Anterior cingulate cortex (tissue), 58 donors: Measurements from ENCODE around the gene RNF7.
"Not testable (repeated sequence)": the region's sequence is repeated elsewhere in the genome, so short reads cannot be mapped to it uniquely, and the experiment has no call there.

ENCODE experiments used
- DNase-seq, 58 donors: peaks; one replicate each; lab custom pipeline; 2025; lab: John Stamatoyannopoulos, UW

RNF7 gene

GRCh38 chr3:141777957-141778813, 40.1 kb downstream of the RNF7 start:
- no peak for DNase-seq

- no peak for DNase-seq
Measured at GRCh38 chr3:141779667-141780066, 41.6 kb downstream of the RNF7 start.

- no peak for DNase-seq
Measured at GRCh38 chr3:141782386-141782932, 44.4 kb downstream of the RNF7 start.

- no peak for DNase-seq
Measured at GRCh38 chr3:141783632-141784031, 45.5 kb downstream of the RNF7 start.

GRCh38 chr3:141784096-141784495, 46.0 kb downstream of the RNF7 start:
- DNase-seq = no peak

- no peak for DNase-seq
Measured at GRCh38 chr3:141784531-141784930, 46.4 kb downstream of the RNF7 start.

- DNase-seq = no peak
Measured at GRCh38 chr3:141788149-141788548, 50.1 kb downstream of the RNF7 start.

GRCh38 chr3:141788750-141789149, 50.7 kb downstream of the RNF7 start:
- DNase-seq = not testable (repeated sequence)

- no peak for DNase-seq
Measured at GRCh38 chr3:141789281-141789680, 51.2 kb downstream of the RNF7 start.

- DNase-seq = no peak
Measured at GRCh38 chr3:141790171-141790570, 52.1 kb downstream of the RNF7 start.

GRCh38 chr3:141792495-141792894, 54.4 kb downstream of the RNF7 start:
- no peak for DNase-seq

- no peak for DNase-seq
Measured at GRCh38 chr3:141793476-141794260, 55.6 kb downstream of the RNF7 start.

GRCh38 chr3:141795276-141795675, 57.2 kb downstream of the RNF7 start:
- no peak for DNase-seq

- DNase-seq = no peak
Measured at GRCh38 chr3:141795741-141796080, 57.6 kb downstream of the RNF7 start.

- no peak for DNase-seq
Measured at GRCh38 chr3:141796081-141796888, 58.2 kb downstream of the RNF7 start.
